Measurements from ENCODE around the gene NR5A2.

GRCh38 chr1:200112290-200112689, 84.8 kb downstream of the NR5A2 start:
- TF ChIP-seq POLR2A (IDR thresholded peaks at IDR 0.05), result no peak
- TF ChIP-seq, protein P1, sequence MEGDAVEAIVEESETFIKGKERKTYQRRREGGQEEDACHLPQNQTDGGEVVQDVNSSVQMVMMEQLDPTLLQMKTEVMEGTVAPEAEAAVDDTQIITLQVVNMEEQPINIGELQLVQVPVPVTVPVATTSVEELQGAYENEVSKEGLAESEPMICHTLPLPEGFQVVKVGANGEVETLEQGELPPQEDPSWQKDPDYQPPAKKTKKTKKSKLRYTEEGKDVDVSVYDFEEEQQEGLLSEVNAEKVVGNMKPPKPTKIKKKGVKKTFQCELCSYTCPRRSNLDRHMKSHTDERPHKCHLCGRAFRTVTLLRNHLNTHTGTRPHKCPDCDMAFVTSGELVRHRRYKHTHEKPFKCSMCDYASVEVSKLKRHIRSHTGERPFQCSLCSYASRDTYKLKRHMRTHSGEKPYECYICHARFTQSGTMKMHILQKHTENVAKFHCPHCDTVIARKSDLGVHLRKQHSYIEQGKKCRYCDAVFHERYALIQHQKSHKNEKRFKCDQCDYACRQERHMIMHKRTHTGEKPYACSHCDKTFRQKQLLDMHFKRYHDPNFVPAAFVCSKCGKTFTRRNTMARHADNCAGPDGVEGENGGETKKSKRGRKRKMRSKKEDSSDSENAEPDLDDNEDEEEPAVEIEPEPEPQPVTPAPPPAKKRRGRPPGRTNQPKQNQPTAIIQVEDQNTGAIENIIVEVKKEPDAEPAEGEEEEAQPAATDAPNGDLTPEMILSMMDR (IDR thresholded peaks at IDR 0.05 in 4 of 5, conservative IDR thresholded peaks at IDR 0.05 in 1 of 5), result no peak

Measured in gastrocnemius medialis (tissue), 4 donors.